ENCODE measurements around the gene TNNC2.

Gene TNNC2

GRCh38 chr20:45863543-45864470 is 36.7 kb upstream of the TNNC2 start:
- no peaks in the 10 kb centered on the region for H3K9me3 ChIP-seq (ENCODE audit: control insufficient read depth, low read length)
- 93% methylated on average over 7 of the region's 7 CpGs for WGBS

GRCh38 chr20:45861221-45862075 is 34.3 kb upstream of the TNNC2 start:
- Histone ChIP-seq H3K4me2 (ENCODE audit: low read length, poor library complexity, severe bottlenecking) (no peak overlapping the region), H2BK15ac (ENCODE audit: low read depth, poor library complexity, severe bottlenecking) (no peak overlapping the region), H2BK120ac (ENCODE audit: low read depth, low read length) (no peak overlapping the region), H3K27ac (ENCODE audit: low read length, poor library complexity, severe bottlenecking) (no peak overlapping the region), H2BK5ac (ENCODE audit: low read depth, low read length, poor library complexity, severe bottlenecking) (no peak overlapping the region), H2AK5ac (ENCODE audit: low read length, severe bottlenecking) (no peak overlapping the region), H4K8ac (ENCODE audit: low read length) (peak overlapping the region; percentile 23), H3K27me3 (ENCODE audit: control insufficient read depth in 1 of 2, insufficient read depth in 1 of 2, low read length in 2 of 2) (no peaks in the 10 kb centered on the region), H3K79me1 (replicated peaks; ENCODE audit: low read length, poor library complexity, severe bottlenecking) (peaks cover 24% of the 10 kb centered on the region), H4K91ac (ENCODE audit: low read length) (no peak overlapping the region), H3K14ac (ENCODE audit: low read length in 2 of 2) (no peak overlapping the region), H3K18ac (ENCODE audit: low read depth in 1 of 2, low read length in 2 of 2) (no peak overlapping the region), H3K36me3 (ENCODE audit: control insufficient read depth in 1 of 2, insufficient read depth in 2 of 2, low read depth in 1 of 2, low read length in 2 of 2) (no peaks in the 10 kb centered on the region), H3K4me1 (ENCODE audit: control insufficient read depth, insufficient read depth, low read depth, low read length) (peaks cover 12% of the 10 kb centered on the region), H2BK12ac (ENCODE audit: low read length in 2 of 2) (no peak overlapping the region), H3K23ac (ENCODE audit: low read length in 2 of 2) (no peak overlapping the region), H3K9me3 (ENCODE audit: control insufficient read depth, low read length) (no peaks in the 10 kb centered on the region), H2AFZ (ENCODE audit: low read depth, low read length) (no peak overlapping the region), H3K4ac (ENCODE audit: low read depth in 1 of 2, low read length in 2 of 2) (no peak overlapping the region), H3K9ac (ENCODE audit: low read length) (no peak overlapping the region), H3K4me3 (ENCODE audit: insufficient read depth in 1 of 2, low read depth in 1 of 2, low read length in 2 of 2) (no peak overlapping the region)
- no peak for DNase-seq
- 99% methylated on average over 5 of the region's 7 CpGs for WGBS

More at GRCh38 chr20:45863543-45864470, 36.7 kb upstream of the TNNC2 start:
- Histone ChIP-seq H3K9ac (ENCODE audit: low read length) (no peak overlapping the region), H3K4me1 (ENCODE audit: control insufficient read depth, insufficient read depth, low read depth, low read length) (peaks cover 2% of the 10 kb centered on the region), H4K8ac (ENCODE audit: low read length) (no peak overlapping the region), H2AFZ (ENCODE audit: low read depth, low read length) (no peak overlapping the region), H3K27ac (ENCODE audit: low read length, poor library complexity, severe bottlenecking) (no peak overlapping the region), H3K79me1 (replicated peaks; ENCODE audit: low read length, poor library complexity, severe bottlenecking) (peaks cover 20% of the 10 kb centered on the region), H2AK5ac (ENCODE audit: low read length, severe bottlenecking) (no peak overlapping the region), H3K14ac (ENCODE audit: low read length in 2 of 2) (no peak overlapping the region), H3K4me3 (ENCODE audit: insufficient read depth in 1 of 2, low read depth in 1 of 2, low read length in 2 of 2) (no peak overlapping the region), H3K27me3 (ENCODE audit: control insufficient read depth in 1 of 2, insufficient read depth in 1 of 2, low read length in 2 of 2) (no peaks in the 10 kb centered on the region), H3K4ac (ENCODE audit: low read depth in 1 of 2, low read length in 2 of 2) (no peak overlapping the region), H4K91ac (ENCODE audit: low read length) (no peak overlapping the region), H3K4me2 (ENCODE audit: low read length, poor library complexity, severe bottlenecking) (no peak overlapping the region), H3K23ac (ENCODE audit: low read length in 2 of 2) (no peak overlapping the region), H2BK120ac (ENCODE audit: low read depth, low read length) (no peak overlapping the region), H2BK15ac (ENCODE audit: low read depth, poor library complexity, severe bottlenecking) (no peak overlapping the region), H3K36me3 (ENCODE audit: control insufficient read depth in 1 of 2, insufficient read depth in 2 of 2, low read depth in 1 of 2, low read length in 2 of 2) (no peaks in the 10 kb centered on the region), H2BK5ac (ENCODE audit: low read depth, low read length, poor library complexity, severe bottlenecking) (no peak overlapping the region), H3K18ac (ENCODE audit: low read depth in 1 of 2, low read length in 2 of 2) (no peak overlapping the region), H2BK12ac (ENCODE audit: low read length in 2 of 2) (no peak overlapping the region)
- DNase-seq = no peak

DNA sequence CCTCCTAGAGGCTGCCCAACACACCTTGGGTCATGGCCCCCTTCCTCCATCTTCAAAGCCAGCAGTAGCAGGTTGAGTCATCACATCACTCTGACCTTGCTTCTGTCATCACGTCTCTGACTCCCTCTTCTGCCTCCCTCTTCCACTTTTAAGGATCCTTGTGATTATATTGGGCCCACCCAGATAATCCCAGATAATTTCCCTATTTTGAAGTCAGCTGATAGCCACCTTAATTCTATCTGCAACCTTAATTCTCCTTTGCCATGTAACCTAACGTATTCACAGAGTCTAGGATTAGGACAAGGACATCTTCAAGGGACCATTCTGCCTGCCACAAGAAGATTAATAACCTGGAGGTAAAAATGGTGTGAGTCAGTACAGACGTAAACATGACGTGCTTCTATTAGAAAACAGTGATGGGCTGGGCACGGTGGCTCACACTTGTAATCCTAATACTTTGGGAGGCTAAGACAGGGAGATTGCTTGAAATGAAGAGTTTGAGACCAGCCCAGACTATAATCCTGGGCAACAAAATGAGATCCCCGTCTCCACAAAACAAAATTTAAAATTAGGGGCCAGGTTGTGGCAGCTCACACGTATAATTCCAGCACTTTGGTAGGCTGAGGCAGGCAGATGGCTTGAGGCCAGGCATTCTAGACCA is 33.6 kb upstream of the TNNC2 start:
- H3K36me3 ChIP-seq (ENCODE audit: control insufficient read depth in 1 of 2, insufficient read depth in 2 of 2, low read depth in 1 of 2, low read length in 2 of 2) = no peaks in the 10 kb centered on the region
- H3K9ac ChIP-seq (ENCODE audit: low read length) = no peak overlapping the region

More for the DNA sequence above, 33.6 kb upstream of the TNNC2 start:
- Histone ChIP-seq H2AK5ac (ENCODE audit: low read length, severe bottlenecking) (no peak overlapping the region), H2BK5ac (ENCODE audit: low read depth, low read length, poor library complexity, severe bottlenecking) (no peak overlapping the region), H2BK120ac (ENCODE audit: low read depth, low read length) (no peak overlapping the region), H3K27ac (ENCODE audit: low read length, poor library complexity, severe bottlenecking) (no peak overlapping the region), H2AFZ (ENCODE audit: low read depth, low read length) (no peak overlapping the region), H4K8ac (ENCODE audit: low read length) (no peak overlapping the region), H3K27me3 (ENCODE audit: control insufficient read depth in 1 of 2, insufficient read depth in 1 of 2, low read length in 2 of 2) (no peaks in the 10 kb centered on the region), H3K4ac (ENCODE audit: low read depth in 1 of 2, low read length in 2 of 2) (no peak overlapping the region), H3K9me3 (ENCODE audit: control insufficient read depth, low read length) (no peaks in the 10 kb centered on the region), H2BK12ac (ENCODE audit: low read length in 2 of 2) (no peak overlapping the region), H3K79me1 (replicated peaks; ENCODE audit: low read length, poor library complexity, severe bottlenecking) (peaks cover 23% of the 10 kb centered on the region), H3K23ac (ENCODE audit: low read length in 2 of 2) (no peak overlapping the region), H2BK15ac (ENCODE audit: low read depth, poor library complexity, severe bottlenecking) (no peak overlapping the region), H3K4me3 (ENCODE audit: insufficient read depth in 1 of 2, low read depth in 1 of 2, low read length in 2 of 2) (no peak overlapping the region), H3K4me2 (ENCODE audit: low read length, poor library complexity, severe bottlenecking) (no peak overlapping the region), H3K18ac (ENCODE audit: low read depth in 1 of 2, low read length in 2 of 2) (no peak overlapping the region), H3K14ac (ENCODE audit: low read length in 2 of 2) (no peak overlapping the region), H4K91ac (ENCODE audit: low read length) (no peak overlapping the region), H3K4me1 (ENCODE audit: control insufficient read depth, insufficient read depth, low read depth, low read length) (peaks cover 19% of the 10 kb centered on the region)
- peak; percentile 61 for DNase-seq
- 44% methylated on average over 7 of the region's 7 CpGs for WGBS

Data from mesenchymal stem cell (in vitro differentiated cells and primary cell).